ENCODE measurements around the gene COG3. TPM values are rescaled to one million over a fixed set of nuclear protein-coding genes. Genes with fewer than 3 reads are reported as not detected.

The COG3 gene
- total RNA-seq, 1 donor from 2014 or later, result 33.4 TPM

GRCh38 chr13:45554604-45555109, 89.9 kb downstream of the COG3 start:
- no peak for DNase-seq

GRCh38 chr13:45564133-45564776, 99.5 kb downstream of the COG3 start:
- peak; percentile 5 for DNase-seq

- DNase-seq, result no peak
Measured at GRCh38 chr13:45565331-45565730, 100.6 kb downstream of the COG3 start.

- no peak for DNase-seq
Measured at GRCh38 chr13:45575146-45575829, 110.5 kb downstream of the COG3 start.

GRCh38 chr13:45575830-45576180, 111.1 kb downstream of the COG3 start:
- no peak for DNase-seq

GRCh38 chr13:45576466-45576865, 111.7 kb downstream of the COG3 start:
- DNase-seq, result no peak

- no peak for DNase-seq
Measured at GRCh38 chr13:45582408-45583076, 117.8 kb downstream of the COG3 start.

- DNase-seq, result no peak
Measured at GRCh38 chr13:45584816-45585215, 120.1 kb downstream of the COG3 start.

Other genes starting within 250 kb of the COG3 start
- gene TPT1, start 123.8 kb upstream of the COG3 start, total RNA-seq, result 2,642 and 4,062 TPM in 2 replicates
- gene SLC25A30, start 46.6 kb upstream of the COG3 start, total RNA-seq, result 33.2 and 53.7 TPM in 2 replicates
- gene ERICH6B, start 150.8 kb downstream of the COG3 start, total RNA-seq, result not detected in 2 replicates
- not detected in 2 replicates for gene CBY2, start 237.4 kb downstream of the COG3 start, total RNA-seq

All from dermis blood vessel endothelial cell (primary cell).